Lower leg skin (tissue), 3 donors: ENCODE results near the gene NFKBIE.

ENCODE experiments used
- POLR2A ChIP-seq, 2 donors: fragments of 450-650 bp; IDR thresholded peaks; one replicate each; pipeline ENCODE4 v1.6.1; 2016 to 2017; ENCODE audit warnings: antibody characterized with exemption in 2 of 2, mild to moderate bottlenecking in 1 of 2, moderate library complexity in 1 of 2
- TF ChIP-seq, protein P1 (sequence below), 3 donors: fragments of 450-650 bp; IDR thresholded peaks; one replicate each; pipeline ENCODE4 v1.5.1; 2016; ENCODE audit warnings: antibody characterized with exemption in 3 of 3, mild to moderate bottlenecking in 3 of 3, moderate library complexity in 2 of 3

DNA sequence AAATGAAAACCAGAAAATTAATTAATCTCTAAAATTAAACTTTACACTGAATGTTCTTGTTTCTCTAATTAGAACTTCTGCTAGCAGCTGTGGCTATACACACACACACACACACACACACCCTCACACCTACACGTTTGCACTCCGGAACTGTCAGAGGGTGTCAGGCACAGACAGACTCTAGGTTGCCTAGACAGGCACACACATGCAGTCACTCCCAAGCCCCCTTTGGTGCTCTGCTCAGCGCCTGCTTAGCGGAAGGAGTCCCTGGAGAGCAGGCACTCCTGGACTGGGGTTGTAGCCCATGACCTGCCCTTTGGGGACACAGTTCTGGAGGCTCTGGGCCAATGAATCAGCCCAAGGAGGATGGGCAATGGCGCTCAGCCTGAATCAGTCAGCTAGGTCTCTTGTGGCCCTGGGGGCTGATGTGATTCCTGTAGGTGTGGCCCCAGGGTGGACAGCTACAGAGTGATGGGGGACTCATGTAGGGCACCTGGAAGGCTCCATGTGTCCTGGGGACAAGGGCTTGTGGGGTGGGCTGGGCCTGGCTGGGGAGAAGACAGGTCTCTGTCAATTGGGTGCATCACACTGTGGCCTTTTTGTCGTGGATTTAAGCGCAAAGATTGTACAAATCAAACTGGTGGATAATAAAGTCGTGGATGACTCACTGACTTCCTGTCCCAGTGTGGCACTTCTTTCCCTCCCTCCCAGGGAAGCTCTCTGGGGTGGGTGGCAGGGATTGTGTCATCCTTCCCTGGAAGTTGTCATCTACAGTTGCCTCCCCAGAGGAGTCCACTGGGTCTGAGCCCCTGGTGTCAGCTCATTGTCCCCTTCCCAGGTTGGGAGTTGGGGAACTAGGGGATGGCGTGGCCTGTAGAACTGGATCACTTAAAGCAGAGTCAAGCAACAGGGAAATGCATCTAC, 13.7 kb upstream of the NFKBIE start:
- no peak for TF ChIP-seq POLR2A (IDR thresholded peaks at IDR 0.05)
- TF ChIP-seq, protein P1, sequence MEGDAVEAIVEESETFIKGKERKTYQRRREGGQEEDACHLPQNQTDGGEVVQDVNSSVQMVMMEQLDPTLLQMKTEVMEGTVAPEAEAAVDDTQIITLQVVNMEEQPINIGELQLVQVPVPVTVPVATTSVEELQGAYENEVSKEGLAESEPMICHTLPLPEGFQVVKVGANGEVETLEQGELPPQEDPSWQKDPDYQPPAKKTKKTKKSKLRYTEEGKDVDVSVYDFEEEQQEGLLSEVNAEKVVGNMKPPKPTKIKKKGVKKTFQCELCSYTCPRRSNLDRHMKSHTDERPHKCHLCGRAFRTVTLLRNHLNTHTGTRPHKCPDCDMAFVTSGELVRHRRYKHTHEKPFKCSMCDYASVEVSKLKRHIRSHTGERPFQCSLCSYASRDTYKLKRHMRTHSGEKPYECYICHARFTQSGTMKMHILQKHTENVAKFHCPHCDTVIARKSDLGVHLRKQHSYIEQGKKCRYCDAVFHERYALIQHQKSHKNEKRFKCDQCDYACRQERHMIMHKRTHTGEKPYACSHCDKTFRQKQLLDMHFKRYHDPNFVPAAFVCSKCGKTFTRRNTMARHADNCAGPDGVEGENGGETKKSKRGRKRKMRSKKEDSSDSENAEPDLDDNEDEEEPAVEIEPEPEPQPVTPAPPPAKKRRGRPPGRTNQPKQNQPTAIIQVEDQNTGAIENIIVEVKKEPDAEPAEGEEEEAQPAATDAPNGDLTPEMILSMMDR (IDR thresholded peaks at IDR 0.05): no peak
